Hematopoietic multipotent progenitor cell treated with erythropoietin and hydrocortisone succinate and interleukin-3 and kit ligand, for 8 days (in vitro differentiated cells): ENCODE data around the gene FBXO45.

Experiments
- DNase-seq: peaks from one replicate; pipeline ENCODE4 v3.0.0-alpha.2; 2015

The FBXO45 gene

GRCh38 chr3:196620161-196620604 lies 51.7 kb downstream of the FBXO45 start:
- peak; percentile 75 for DNase-seq

GRCh38 chr3:196620684-196621083 lies 52.2 kb downstream of the FBXO45 start:
- DNase-seq, result no peak

GRCh38 chr3:196621611-196622010 lies 53.2 kb downstream of the FBXO45 start:
- DNase-seq, result no peak

GRCh38 chr3:196624067-196624790 lies 55.8 kb downstream of the FBXO45 start:
- peak; percentile 62 for DNase-seq

GRCh38 chr3:196624907-196625306 lies 56.4 kb downstream of the FBXO45 start:
- no peak for DNase-seq

- no peak for DNase-seq
These were observed 56.9 kb downstream of the FBXO45 start for GRCh38 chr3:196625331-196625730.

GRCh38 chr3:196627918-196628231 lies 59.4 kb downstream of the FBXO45 start:
- DNase-seq, result no peak

GRCh38 chr3:196629228-196629627 lies 60.8 kb downstream of the FBXO45 start:
- DNase-seq, result no peak

GRCh38 chr3:196631682-196632045 lies 63.2 kb downstream of the FBXO45 start:
- peak; percentile 89 for DNase-seq

- peak; percentile 99 for DNase-seq
These were observed 63.7 kb downstream of the FBXO45 start for GRCh38 chr3:196632046-196632751.

- DNase-seq, result peak; percentile 81
These were observed 65.2 kb downstream of the FBXO45 start for GRCh38 chr3:196633555-196634151.

- peak; percentile 48 for DNase-seq
These were observed 65.8 kb downstream of the FBXO45 start for GRCh38 chr3:196634224-196634623.

- peak; percentile 44 for DNase-seq
These were observed 66.4 kb downstream of the FBXO45 start for GRCh38 chr3:196634829-196635228.

GRCh38 chr3:196636369-196637349 lies 68.2 kb downstream of the FBXO45 start:
- DNase-seq, result peak; percentile 37

- DNase-seq, result peak; percentile 25
These were observed 69.5 kb downstream of the FBXO45 start for GRCh38 chr3:196637941-196638340.
